Urinary bladder (tissue), 4 donors: ENCODE measurements around the gene ASCC2. TPM values are rescaled to one million over a fixed set of nuclear protein-coding genes. Genes with fewer than 3 reads are reported as not detected.

Experiments used
- DNase-seq: peaks from one replicate; pipeline ENCODE4 v3.0.0-alpha.2; 2015; ENCODE audit errors: extremely low spot score
- H3K27ac ChIP-seq: one replicate; pipeline ENCODE4 v1.5.1; 2013; ENCODE audit warnings: low read depth, mild to moderate bottlenecking, moderate library complexity
- H3K36me3 ChIP-seq: one replicate; pipeline ENCODE4 v1.6.1; 2013; ENCODE audit warnings: mild to moderate bottlenecking, moderate library complexity; ENCODE audit not compliant: insufficient read depth
- H3K4me1 ChIP-seq: one replicate; pipeline ENCODE4 v1.6.1; 2013; ENCODE audit warnings: mild to moderate bottlenecking, moderate library complexity; ENCODE audit not compliant: insufficient read depth
- H3K4me3 ChIP-seq: one replicate; pipeline ENCODE4 v1.5.1; 2013; ENCODE audit warnings: low read depth, low read length
- WGBS: extraction: QIAGEN DNeasy Blood & Tissue Kit; methylation state at CpG from one replicate; pipeline ENCODE4 v1.1.7; 2013; 5-methylcytosine and 5-hydroxymethylcytosine counted together
- polyA plus RNA-seq: library from polyadenylated mRNA; stranded (reverse); fragments of 200-250 nt; gene quantifications from one replicate; pipeline ENCODE4 v1.2.3, GENCODE V29; 2013
- total RNA-seq: library from RNA; depleted of rRNA; stranded (reverse); fragments of >200 nt; gene quantifications from one replicate; pipeline ENCODE4 v1.2.3, GENCODE V29; 2014
- donor health status: healthy with polysubstance abuse.
- donor health status: healthy.

ASCC2 gene
- total and polyA plus RNA-seq, 2 donors, result 28.7 to 41.8 TPM

DNA sequence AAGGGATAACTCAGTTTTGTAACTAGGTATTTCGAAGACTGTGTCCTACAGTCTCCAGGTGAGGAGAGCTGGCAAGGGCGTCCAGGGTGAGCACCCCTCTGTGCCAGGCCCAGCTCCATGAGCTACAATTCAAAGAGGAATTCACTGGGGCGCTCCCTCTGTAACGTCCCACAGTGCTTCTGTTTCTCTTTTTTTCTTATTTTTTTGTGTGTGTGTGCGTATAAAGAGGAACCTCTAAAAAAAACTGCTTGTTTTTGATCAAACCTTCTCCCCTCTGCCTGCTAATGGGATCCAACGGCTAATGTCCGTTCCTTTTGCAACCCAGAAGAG lies 17.1 kb downstream of the ASCC2 start:
- Histone ChIP-seq H3K4me3 (no peak overlapping the region), H3K36me3 (no peaks in the 10 kb centered on the region), H3K4me1 (no peaks in the 10 kb centered on the region), H3K27ac (no peak overlapping the region)
- 72% methylated on average over 7 of the region's 7 CpGs for WGBS
- DNase-seq, result no peak

- Histone ChIP-seq H3K27ac (no peak overlapping the region), H3K4me3 (no peak overlapping the region), H3K36me3 (no peaks in the 10 kb centered on the region), H3K4me1 (no peaks in the 10 kb centered on the region)
- WGBS, result 79% methylated on average over 2 of the region's 2 CpGs
- DNase-seq, result no peak
Observed at GRCh38 chr22:29819501-29819900, 18.6 kb downstream of the ASCC2 start.

GRCh38 chr22:29817724-29818123 lies 20.4 kb downstream of the ASCC2 start:
- no peaks in the 10 kb centered on the region for H3K4me1 ChIP-seq
- no peak overlapping the region for H3K4me3 ChIP-seq
- H3K36me3 ChIP-seq, result no peaks in the 10 kb centered on the region
- no peak for DNase-seq
- no peak overlapping the region for H3K27ac ChIP-seq
- 99% methylated on average over 1 of the region's 1 CpG for WGBS

DNA sequence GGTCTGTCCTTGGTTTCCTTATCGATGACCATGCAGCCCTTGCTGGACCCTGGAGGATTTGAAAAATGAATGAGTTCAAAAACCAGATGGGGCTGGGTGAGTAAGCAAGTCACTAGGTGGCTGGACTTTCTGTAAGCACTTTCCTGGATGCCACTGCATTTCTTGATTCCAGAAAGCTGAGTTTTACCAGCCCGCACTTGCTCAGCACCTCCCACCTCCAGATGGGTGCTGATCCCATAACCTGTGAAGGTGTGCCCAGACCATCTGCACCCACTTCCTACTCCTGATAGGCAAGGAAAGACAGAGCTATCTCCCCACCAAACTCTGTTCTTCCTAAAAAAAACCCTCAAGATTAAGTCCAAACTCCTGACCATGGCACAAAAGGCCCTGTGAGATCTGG lies 21.1 kb downstream of the ASCC2 start:
- 85% methylated on average over 2 of the region's 2 CpGs for WGBS
- no peak overlapping the region for H3K4me3 ChIP-seq
- no peak for DNase-seq
- H3K36me3 ChIP-seq, result no peaks in the 10 kb centered on the region
- H3K27ac ChIP-seq, result no peak overlapping the region
- H3K4me1 ChIP-seq, result no peaks in the 10 kb centered on the region

- H3K4me1 ChIP-seq, result no peaks in the 10 kb centered on the region
- H3K36me3 ChIP-seq, result no peaks in the 10 kb centered on the region
- H3K4me3 ChIP-seq, result no peak overlapping the region
- 66% methylated on average over 6 of the region's 6 CpGs for WGBS
- H3K27ac ChIP-seq, result no peak overlapping the region
- DNase-seq, result no peak
Observed at GRCh38 chr22:29816539-29816938, 21.5 kb downstream of the ASCC2 start.

- Histone ChIP-seq H3K4me1 (no peaks in the 10 kb centered on the region), H3K4me3 (no peak overlapping the region)
Observed at GRCh38 chr22:29816128-29816527, 21.9 kb downstream of the ASCC2 start.

GRCh38 chr22:29815580-29815979 lies 22.5 kb downstream of the ASCC2 start:
- Histone ChIP-seq H3K4me3 (no peak overlapping the region), H3K4me1 (no peaks in the 10 kb centered on the region)

More at GRCh38 chr22:29816128-29816527, 21.9 kb downstream of the ASCC2 start:
- no peak overlapping the region for H3K27ac ChIP-seq
- WGBS, result 46% methylated on average over 2 of the region's 2 CpGs
- H3K36me3 ChIP-seq, result no peaks in the 10 kb centered on the region
- no peak for DNase-seq

GRCh38 chr22:29814003-29814402 lies 24.1 kb downstream of the ASCC2 start:
- Histone ChIP-seq H3K4me3 (no peak overlapping the region), H3K4me1 (no peaks in the 10 kb centered on the region), H3K27ac (no peak overlapping the region), H3K36me3 (no peaks in the 10 kb centered on the region)
- WGBS, result 85% methylated on average over 5 of the region's 5 CpGs
- no peak for DNase-seq

More at GRCh38 chr22:29815580-29815979, 22.5 kb downstream of the ASCC2 start:
- Histone ChIP-seq H3K36me3 (no peaks in the 10 kb centered on the region), H3K27ac (no peak overlapping the region)
- 60% methylated on average over 4 of the region's 4 CpGs for WGBS
- no peak for DNase-seq

DNA sequence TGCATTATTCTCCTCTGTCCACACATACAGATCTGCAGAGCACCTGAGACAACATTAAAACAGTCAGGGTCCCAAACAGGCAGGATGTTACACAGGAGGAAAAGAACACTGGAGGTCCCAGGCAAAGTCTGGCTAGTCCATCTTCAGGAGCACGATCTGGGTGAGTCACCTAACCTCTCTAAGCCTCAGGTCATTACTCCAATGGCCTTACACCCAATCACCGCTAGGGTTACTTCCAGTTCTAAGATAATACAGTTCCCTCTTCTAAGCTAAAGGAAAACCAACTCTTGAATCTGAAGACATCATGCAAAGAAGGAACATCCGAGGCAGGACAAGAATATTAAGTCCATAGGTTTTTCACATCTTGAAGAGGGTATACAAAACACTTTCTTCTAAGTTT lies 24.5 kb downstream of the ASCC2 start:
- H3K27ac ChIP-seq, result no peak overlapping the region
- 81% methylated on average over 3 of the region's 3 CpGs for WGBS
- H3K4me3 ChIP-seq, result no peak overlapping the region
- no peaks in the 10 kb centered on the region for H3K36me3 ChIP-seq
- DNase-seq, result no peak
- H3K4me1 ChIP-seq, result no peaks in the 10 kb centered on the region

DNA sequence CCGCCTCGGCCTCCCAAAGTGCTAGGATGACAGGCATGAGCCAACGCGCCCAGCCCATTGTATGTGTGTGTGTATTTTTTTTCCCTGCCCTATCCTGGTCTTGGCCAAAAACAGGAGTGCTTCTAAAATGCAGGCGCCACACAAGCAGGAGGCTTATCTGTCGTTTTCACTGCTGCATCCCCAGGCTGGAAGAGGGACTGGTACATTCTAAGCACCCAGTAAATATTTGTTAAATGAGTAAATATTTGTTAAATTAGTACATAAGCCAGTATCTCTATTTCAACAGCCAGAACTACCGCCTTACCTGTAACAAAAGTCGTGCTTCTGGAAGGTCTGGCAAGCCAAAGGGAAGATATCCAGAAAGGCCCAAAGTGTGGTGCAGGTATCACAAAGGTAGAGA lies 24.9 kb downstream of the ASCC2 start:
- 87% methylated on average over 8 of the region's 8 CpGs for WGBS
- H3K27ac ChIP-seq, result no peak overlapping the region

GRCh38 chr22:29811377-29811776 lies 26.7 kb downstream of the ASCC2 start:
- no peak overlapping the region for H3K27ac ChIP-seq
- H3K4me3 ChIP-seq, result no peak overlapping the region
- 83% methylated on average over 2 of the region's 2 CpGs for WGBS
- no peak for DNase-seq
- no peaks in the 10 kb centered on the region for H3K36me3 ChIP-seq
- H3K4me1 ChIP-seq, result no peaks in the 10 kb centered on the region

More for the DNA sequence above, 24.9 kb downstream of the ASCC2 start:
- Histone ChIP-seq H3K36me3 (no peaks in the 10 kb centered on the region), H3K4me1 (no peaks in the 10 kb centered on the region), H3K4me3 (no peak overlapping the region)
- DNase-seq, result no peak

GRCh38 chr22:29810216-29810615 lies 27.9 kb downstream of the ASCC2 start:
- Histone ChIP-seq H3K27ac (no peak overlapping the region), H3K36me3 (peaks cover under 1% of the 10 kb centered on the region), H3K4me1 (no peaks in the 10 kb centered on the region), H3K4me3 (no peak overlapping the region)
- WGBS, result 66% methylated on average over 2 of the region's 2 CpGs
- DNase-seq, result no peak

GRCh38 chr22:29806196-29806595 lies 31.9 kb downstream of the ASCC2 start:
- peaks cover 4% of the 10 kb centered on the region for H3K36me3 ChIP-seq
- whole genome bisulfite sequencing, result 94% methylated on average over 6 of the region's 6 CpGs

DNA sequence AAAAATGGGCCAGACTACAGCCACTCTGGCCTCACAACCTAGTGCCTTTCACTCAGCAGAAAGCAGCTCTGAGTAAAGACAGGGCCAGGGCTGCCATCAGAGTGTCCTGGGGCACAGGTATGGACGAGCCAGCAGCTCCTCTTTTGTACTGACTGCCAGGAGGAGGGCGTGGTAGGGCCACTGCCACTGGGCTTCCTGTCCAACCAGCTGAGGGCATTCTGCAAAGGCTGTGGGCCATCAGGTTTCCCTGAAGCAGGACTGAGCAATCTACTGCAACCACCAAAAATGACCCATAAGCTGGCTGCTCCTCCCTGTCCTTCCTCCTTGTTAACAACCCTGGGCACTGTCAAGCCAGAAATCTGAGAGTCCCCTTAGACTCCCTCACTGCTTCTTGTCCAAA lies 33.1 kb downstream of the ASCC2 start:
- Histone ChIP-seq H3K4me3 (no peak overlapping the region), H3K36me3 (peaks cover 6% of the 10 kb centered on the region), H3K4me1 (no peaks in the 10 kb centered on the region), H3K27ac (no peak overlapping the region)
- WGBS, result 94% methylated on average over 2 of the region's 2 CpGs
- no peak for DNase-seq

More at GRCh38 chr22:29806196-29806595, 31.9 kb downstream of the ASCC2 start:
- Histone ChIP-seq H3K4me1 (no peaks in the 10 kb centered on the region), H3K27ac (no peak overlapping the region), H3K4me3 (no peak overlapping the region)
- no peak for DNase-seq

DNA sequence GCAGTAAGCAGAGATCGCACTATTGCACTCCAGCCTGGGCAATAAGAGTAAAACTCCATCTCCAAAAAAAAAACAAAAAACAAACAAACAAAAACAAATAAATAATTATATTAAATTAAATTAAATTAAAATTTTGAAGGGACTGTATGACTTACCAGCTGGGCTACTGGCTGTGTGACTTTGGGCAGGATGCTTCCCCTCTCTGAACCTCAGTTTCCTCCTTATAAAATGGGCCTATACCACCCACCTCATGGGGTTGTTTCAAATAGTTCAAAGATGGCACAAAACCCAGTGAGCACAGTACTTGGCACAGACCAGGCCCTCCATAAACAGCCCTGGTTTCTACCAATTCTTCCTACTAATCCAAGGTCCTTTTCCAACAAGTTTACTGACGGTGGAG lies 34.9 kb downstream of the ASCC2 start:
- Histone ChIP-seq H3K4me1 (no peaks in the 10 kb centered on the region), H3K27ac (no peak overlapping the region), H3K4me3 (no peak overlapping the region), H3K36me3 (peaks cover 6% of the 10 kb centered on the region)
- WGBS, result 96% methylated on average over 2 of the region's 2 CpGs
- no peak for DNase-seq
